DND-41 (cell line): Measurements from ENCODE around the gene ALOX12.

Experiments
- ATAC-seq: fragments of 200-7000 bp; cut with Tn5 transposase; 3 replicates; pipeline ENCODE4 v1.9.1; 2021; ENCODE audit warnings: low read depth; ENCODE audit not compliant: insufficient read depth
- DNase-seq: peaks from one replicate; pipeline ENCODE4 v3.0.0-alpha.2; 2020
- H2AFZ ChIP-seq: 2 replicates; pipeline ENCODE4 v1.6.0; 2012; ENCODE audit warnings: low read depth, low read length
- H3K27ac ChIP-seq: 2 replicates; pipeline ENCODE4 v1.5.1; 2012; ENCODE audit warnings: low read length, inconsistent platforms
- H3K27me3 ChIP-seq: fragments of 200-600 bp; sonication (generic); 2 replicates; pipeline ENCODE4 v1.6.0; 2012; ENCODE audit warnings: low read length, mild to moderate bottlenecking, inconsistent platforms; ENCODE audit not compliant: insufficient read depth, poor library complexity
- H3K36me3 ChIP-seq: 2 replicates; pipeline ENCODE4 v1.5.1; 2012; ENCODE audit warnings: low read length, inconsistent platforms; ENCODE audit not compliant: insufficient read depth
- H3K4me1 ChIP-seq: 2 replicates; pipeline ENCODE4 v1.5.1; 2012; ENCODE audit warnings: mild to moderate bottlenecking, low read length; ENCODE audit not compliant: insufficient read depth
- H3K4me2 ChIP-seq: 2 replicates; pipeline ENCODE4 v1.6.0; 2012; ENCODE audit warnings: mild to moderate bottlenecking, moderate library complexity, low read length, inconsistent platforms; ENCODE audit not compliant: insufficient read depth
- H3K4me3 ChIP-seq, 2 experiments: fragments of 200-600 bp in 1 of 2; shearing (Covaris generic) in 1 of 2; 2 replicates each; pipeline ENCODE4 v1.5.1; 2012 to 2016; ENCODE audit warnings: inconsistent platforms in 2 of 2, low read length in 2 of 2, mild to moderate bottlenecking in 2 of 2, low read depth in 1 of 2, moderate library complexity in 1 of 2
- H3K79me2 ChIP-seq: 2 replicates; pipeline ENCODE4 v1.6.0; 2012; ENCODE audit warnings: low read length, inconsistent platforms; ENCODE audit not compliant: insufficient read depth
- H3K9ac ChIP-seq: 2 replicates; pipeline ENCODE4 v1.6.0; 2012; ENCODE audit warnings: low read depth, mild to moderate bottlenecking, inconsistent platforms, low read length, moderate library complexity
- H3K9me3 ChIP-seq: 2 replicates; pipeline ENCODE4 v1.5.1; 2012; ENCODE audit warnings: low read length, moderate library complexity, mild to moderate bottlenecking, inconsistent platforms; ENCODE audit not compliant: insufficient read depth, severe bottlenecking
- H4K20me1 ChIP-seq: 2 replicates; pipeline ENCODE4 v1.6.0; 2012; ENCODE audit warnings: low read length; ENCODE audit not compliant: insufficient read depth
- EZH2 ChIP-seq: IDR thresholded peaks from 3 replicates; pipeline ENCODE4 v1.6.1; 2012; ENCODE audit warnings: borderline replicate concordance, low read depth, mild to moderate bottlenecking, moderate library complexity, low read length, inconsistent platforms; ENCODE audit not compliant: severe bottlenecking
- TF ChIP-seq, protein P1 (sequence below): IDR thresholded peaks from 2 replicates; pipeline ENCODE4 v1.5.1; 2012; ENCODE audit warnings: borderline replicate concordance, low read length, moderate library complexity, mild to moderate bottlenecking; ENCODE audit not compliant: poor library complexity, severe bottlenecking; ENCODE audit errors: extremely low read depth

Gene ALOX12

GRCh38 chr17:7020894-7021664 lies 25.2 kb downstream of the ALOX12 start:
- peaks cover 36% of the 10 kb centered on the region for H3K4me1 ChIP-seq
- H3K27ac ChIP-seq, result no peak overlapping the region
- H3K9ac ChIP-seq, result peak overlapping the region; percentile 35
- H4K20me1 ChIP-seq, result no peaks in the 10 kb centered on the region
- no peaks in the 10 kb centered on the region for H3K9me3 ChIP-seq
- H3K4me3 ChIP-seq, result no peak overlapping the region
- peaks cover 18% of the 10 kb centered on the region for H3K36me3 ChIP-seq
- no peak for DNase-seq
- TF ChIP-seq, protein P1, sequence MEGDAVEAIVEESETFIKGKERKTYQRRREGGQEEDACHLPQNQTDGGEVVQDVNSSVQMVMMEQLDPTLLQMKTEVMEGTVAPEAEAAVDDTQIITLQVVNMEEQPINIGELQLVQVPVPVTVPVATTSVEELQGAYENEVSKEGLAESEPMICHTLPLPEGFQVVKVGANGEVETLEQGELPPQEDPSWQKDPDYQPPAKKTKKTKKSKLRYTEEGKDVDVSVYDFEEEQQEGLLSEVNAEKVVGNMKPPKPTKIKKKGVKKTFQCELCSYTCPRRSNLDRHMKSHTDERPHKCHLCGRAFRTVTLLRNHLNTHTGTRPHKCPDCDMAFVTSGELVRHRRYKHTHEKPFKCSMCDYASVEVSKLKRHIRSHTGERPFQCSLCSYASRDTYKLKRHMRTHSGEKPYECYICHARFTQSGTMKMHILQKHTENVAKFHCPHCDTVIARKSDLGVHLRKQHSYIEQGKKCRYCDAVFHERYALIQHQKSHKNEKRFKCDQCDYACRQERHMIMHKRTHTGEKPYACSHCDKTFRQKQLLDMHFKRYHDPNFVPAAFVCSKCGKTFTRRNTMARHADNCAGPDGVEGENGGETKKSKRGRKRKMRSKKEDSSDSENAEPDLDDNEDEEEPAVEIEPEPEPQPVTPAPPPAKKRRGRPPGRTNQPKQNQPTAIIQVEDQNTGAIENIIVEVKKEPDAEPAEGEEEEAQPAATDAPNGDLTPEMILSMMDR, result no peak
- no peak for TF ChIP-seq EZH2
- ATAC-seq, result no peak
- peaks cover 8% of the 10 kb centered on the region; the same call in 1 of the 2 replicates for H3K79me2 ChIP-seq
- H2AFZ ChIP-seq, result 0 out of 2 replicates have a peak overlapping the region, but pooled peaks have one; percentile 73
- no peaks in the 10 kb centered on the region for H3K27me3 ChIP-seq
- no peak overlapping the region; the same call in 1 of the 2 replicates for H3K4me2 ChIP-seq

DNA sequence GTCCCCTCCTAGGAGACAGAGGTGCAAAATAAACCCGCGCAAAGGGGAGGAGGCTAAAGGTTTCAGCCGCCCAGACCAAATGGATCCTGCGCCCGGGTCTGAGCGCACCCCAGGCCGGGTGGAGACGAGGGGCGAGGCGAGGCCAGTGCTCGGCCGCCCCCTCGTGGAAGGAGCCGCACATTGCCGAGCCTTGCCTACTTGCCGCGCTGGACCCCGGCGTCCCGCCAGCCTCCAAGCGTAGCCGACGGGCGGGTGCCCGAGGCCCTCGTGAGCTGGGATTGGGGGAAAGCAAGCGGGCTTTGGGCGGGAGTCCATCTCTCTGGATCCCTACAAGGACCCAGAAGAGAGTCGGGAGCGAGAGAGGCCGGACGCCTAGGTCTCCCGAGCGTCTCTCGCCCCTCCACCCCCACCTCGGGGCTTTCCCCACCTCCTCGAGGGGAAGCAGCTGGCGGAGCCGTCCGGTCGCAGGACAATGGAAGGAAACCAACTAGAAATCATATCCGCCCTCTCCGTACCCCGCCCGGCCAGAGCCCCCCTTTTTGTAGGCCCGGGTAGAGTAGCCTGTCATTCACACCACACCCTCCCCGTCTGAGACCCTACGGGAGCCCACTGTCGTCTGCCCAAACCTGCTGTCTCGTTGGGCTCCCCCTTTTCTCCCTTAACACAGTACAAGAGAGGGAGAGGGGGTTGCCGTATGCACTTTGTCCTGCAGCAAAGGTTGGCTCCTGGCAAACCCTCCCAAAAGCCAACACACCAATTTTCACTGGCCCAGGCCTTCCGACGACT lies 26.3 kb downstream of the ALOX12 start:
- Histone ChIP-seq H3K79me2 (no peaks in the 10 kb centered on the region), H3K4me3 (peak overlapping the region in 1 of 2 experiments; percentile 44; a peak in 1 of 4 replicates), H3K9ac (peak overlapping the region; percentile 35), H3K9me3 (no peaks in the 10 kb centered on the region), H3K27ac (no peak overlapping the region), H2AFZ (peak overlapping the region; percentile 73), H3K27me3 (no peaks in the 10 kb centered on the region), H3K4me1 (peaks cover 25% of the 10 kb centered on the region), H3K36me3 (peaks cover 9% of the 10 kb centered on the region), H3K4me2 (peak overlapping the region; percentile 61), H4K20me1 (no peaks in the 10 kb centered on the region)
- DNase-seq (peak; percentile 76), ATAC-seq (peak; percentile 92)
- TF ChIP-seq, protein P1, result peak; percentile 94
- TF ChIP-seq EZH2, result no peak

DNA sequence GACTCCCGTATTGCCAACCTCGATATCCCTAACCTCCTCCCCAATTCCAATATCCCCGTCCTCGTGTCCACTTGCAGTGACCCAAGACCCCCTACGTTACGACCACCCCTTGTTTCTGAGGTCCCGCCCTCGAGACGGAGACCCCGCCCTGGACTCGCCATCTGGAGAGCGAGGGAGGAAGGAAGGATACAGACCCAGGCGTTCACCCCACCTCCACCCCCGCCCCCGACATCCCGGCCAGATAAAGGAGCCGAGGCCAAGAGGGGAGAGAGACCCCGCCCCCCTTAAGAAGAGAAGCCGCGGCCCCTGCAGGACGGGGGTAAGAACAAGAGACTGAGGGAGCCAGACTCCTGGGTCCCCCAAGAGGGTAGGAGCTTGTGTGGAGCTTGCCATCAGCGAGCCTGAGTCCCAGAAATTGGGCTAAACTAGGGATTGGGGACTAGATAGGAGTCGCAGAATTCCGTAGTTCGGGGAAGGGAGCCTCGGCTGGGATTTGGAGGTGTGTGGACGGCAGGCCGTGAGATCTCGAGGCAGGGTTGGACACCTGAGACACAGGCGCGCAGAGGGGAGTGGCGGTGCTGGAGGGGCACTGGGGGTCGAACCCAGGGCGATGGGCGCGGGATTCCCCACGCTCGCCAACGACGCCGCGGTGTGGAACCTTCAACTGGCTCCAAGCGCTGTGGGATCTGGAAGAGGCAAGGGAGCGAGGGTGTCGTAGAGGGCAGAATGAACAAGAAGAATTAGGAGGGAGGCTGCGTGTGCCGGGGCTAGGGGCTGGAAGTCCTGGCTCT lies 27.1 kb downstream of the ALOX12 start, which contains the start of gene BCL6B:
Gene BCL6B (plus strand): TSS at position 270 of the 791 bp plus-strand sequence. CDS start 622 bp downstream, outside the sequence.
- Histone ChIP-seq H3K36me3 (peaks cover under 1% of the 10 kb centered on the region; the same call in 1 of the 2 replicates), H3K9ac (peak within 1 kb of the TSS; percentile 35), H3K4me1 (peaks cover 17% of the 10 kb centered on the region), H3K27me3 (no peaks in the 10 kb centered on the region), H3K9me3 (no peaks in the 10 kb centered on the region), H3K4me2 (peak within 1 kb of the TSS; percentile 61), H3K27ac (no peak within 1 kb of the TSS), H3K4me3 (peak within 1 kb of the TSS in 1 of 2 experiments; percentile 44; a peak in 1 of 4 replicates), H4K20me1 (no peaks in the 10 kb centered on the region), H2AFZ (peak within 1 kb of the TSS; percentile 73), H3K79me2 (no peaks in the 10 kb centered on the region)
- DNase-seq (no peak), ATAC-seq (no peak)
- TF ChIP-seq EZH2, result no peak
- TF ChIP-seq, protein P1, result peak; percentile 5
